NCI-H1092 treated with DMSO at 0.1 percent for 48 hours (cell line): ENCODE measurements around the gene MAP3K4.
A peak's percentile ranks its signal among the peaks of the same experiment; 100 is the strongest.
"Not testable (repeated sequence)": the region's sequence is repeated elsewhere in the genome, so short reads cannot be mapped to it uniquely, and the experiment has no call there.

Source experiments
- DNase-seq: peaks from one replicate; lab custom pipeline; 2025; lab: John Stamatoyannopoulos, UW

The MAP3K4 gene

GRCh38 chr6:161088676-161089328 is 97.2 kb downstream of the MAP3K4 start:
- DNase-seq, result no peak

GRCh38 chr6:161091151-161091550 is 99.6 kb downstream of the MAP3K4 start:
- DNase-seq, result no peak

GRCh38 chr6:161091972-161092701 is 100.6 kb downstream of the MAP3K4 start:
- no peak for DNase-seq

GRCh38 chr6:161094955-161095354 is 103.4 kb downstream of the MAP3K4 start:
- no peak for DNase-seq

GRCh38 chr6:161095916-161096315 is 104.3 kb downstream of the MAP3K4 start:
- no peak for DNase-seq

- no peak for DNase-seq
Observed at GRCh38 chr6:161100072-161100471, 108.5 kb downstream of the MAP3K4 start.

- peak; percentile 22 for DNase-seq
Observed at GRCh38 chr6:161101517-161101916, 109.9 kb downstream of the MAP3K4 start.

- DNase-seq, result no peak
Observed at GRCh38 chr6:161103475-161103874, 111.9 kb downstream of the MAP3K4 start.

GRCh38 chr6:161104966-161105365 is 113.4 kb downstream of the MAP3K4 start:
- DNase-seq, result no peak

GRCh38 chr6:161105408-161105807 is 113.8 kb downstream of the MAP3K4 start:
- no peak for DNase-seq

GRCh38 chr6:161107779-161108730 is 116.5 kb downstream of the MAP3K4 start:
- no peak for DNase-seq

GRCh38 chr6:161108916-161109315 is 117.3 kb downstream of the MAP3K4 start:
- no peak for DNase-seq

- DNase-seq, result no peak
Observed at GRCh38 chr6:161109366-161109765, 117.8 kb downstream of the MAP3K4 start.

- DNase-seq, result no peak
Observed at GRCh38 chr6:161110028-161110779, 118.6 kb downstream of the MAP3K4 start.

- no peak for DNase-seq
Observed at GRCh38 chr6:161111261-161111660, 119.7 kb downstream of the MAP3K4 start.

GRCh38 chr6:161115468-161115867 is 123.9 kb downstream of the MAP3K4 start:
- no peak for DNase-seq

- DNase-seq, result no peak
Observed at GRCh38 chr6:161116554-161116953, 125.0 kb downstream of the MAP3K4 start.

- no peak for DNase-seq
Observed at GRCh38 chr6:161117308-161117707, 125.7 kb downstream of the MAP3K4 start.

- no peak for DNase-seq
Observed at GRCh38 chr6:161117942-161118341, 126.4 kb downstream of the MAP3K4 start.

GRCh38 chr6:161123319-161123718 is 131.8 kb downstream of the MAP3K4 start:
- not testable (repeated sequence) for DNase-seq

- no peak for DNase-seq
Observed at GRCh38 chr6:161125591-161125990, 134.0 kb downstream of the MAP3K4 start.
